Activated T-cell treated with anti-CD3 and anti-CD28 coated beads, Interleukin-2, amount 50 U/mL, for 24 hours (primary cell): ENCODE data around the gene LHB.

Experiments
- DNase-seq: peaks from one replicate; pipeline ENCODE4 v3.0.0-alpha.2; 2020
- H3K27ac Mint-ChIP-seq: 2 replicates; pipeline ENCODE4 v1.8.0; 2020; ENCODE audit warnings: mild to moderate bottlenecking, mixed read lengths
- H3K27me3 Mint-ChIP-seq: 2 replicates; pipeline ENCODE4 v1.8.0; 2020; ENCODE audit warnings: mixed read lengths
- H3K36me3 Mint-ChIP-seq: 2 replicates; pipeline ENCODE4 v1.8.0; 2020; ENCODE audit warnings: low read depth, mixed read lengths
- H3K4me1 Mint-ChIP-seq: 2 replicates; pipeline ENCODE4 v1.8.0; 2020; ENCODE audit warnings: low read depth, mixed read lengths
- H3K4me3 Mint-ChIP-seq: 2 replicates; pipeline ENCODE4 v1.8.0; 2020; ENCODE audit warnings: mild to moderate bottlenecking, moderate library complexity, mixed read lengths
- H3K9me3 Mint-ChIP-seq: 2 replicates; pipeline ENCODE4 v1.8.0; 2020; ENCODE audit warnings: mixed read lengths

Gene LHB

DNA sequence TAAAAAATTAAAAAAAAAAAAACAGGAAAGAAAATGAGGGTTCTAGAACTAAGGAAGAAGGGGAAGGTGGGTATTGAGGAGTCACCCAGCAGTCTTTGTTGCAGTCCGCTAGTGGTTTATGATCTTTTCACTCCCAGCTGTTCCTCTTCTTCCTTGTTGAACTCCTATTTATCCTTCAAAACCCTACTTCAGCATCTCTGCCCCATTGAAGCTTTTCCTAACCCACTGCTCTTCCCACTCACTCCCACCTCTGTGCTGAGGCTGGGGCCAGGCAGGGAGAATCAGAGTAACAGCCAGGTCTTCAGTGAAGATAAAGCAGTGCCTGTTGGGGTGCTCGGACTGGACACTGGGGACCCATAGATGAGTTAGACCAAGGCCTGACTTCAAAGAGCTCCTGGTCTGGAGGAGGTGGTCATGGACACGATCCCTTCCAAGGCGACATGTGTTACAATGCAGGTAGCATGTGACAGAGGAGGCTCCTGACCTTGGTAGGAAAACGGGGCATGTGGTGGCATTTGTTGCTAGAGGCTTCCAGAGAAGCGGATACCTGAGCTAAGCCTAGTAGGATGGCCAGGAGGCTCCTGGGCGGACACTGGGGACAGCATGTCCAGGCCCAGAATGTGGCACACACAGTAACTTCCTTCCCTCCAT is 11.8 kb downstream of the LHB start:
- no peak for DNase-seq
- Mint-ChIP-seq H3K27ac (peak overlapping the region; percentile 31), H3K27me3 (no peaks in the 10 kb centered on the region), H3K4me1 (no peaks in the 10 kb centered on the region), H3K4me3 (no peak overlapping the region), H3K36me3 (peaks cover 81% of the 10 kb centered on the region), H3K9me3 (no peaks in the 10 kb centered on the region)

DNA sequence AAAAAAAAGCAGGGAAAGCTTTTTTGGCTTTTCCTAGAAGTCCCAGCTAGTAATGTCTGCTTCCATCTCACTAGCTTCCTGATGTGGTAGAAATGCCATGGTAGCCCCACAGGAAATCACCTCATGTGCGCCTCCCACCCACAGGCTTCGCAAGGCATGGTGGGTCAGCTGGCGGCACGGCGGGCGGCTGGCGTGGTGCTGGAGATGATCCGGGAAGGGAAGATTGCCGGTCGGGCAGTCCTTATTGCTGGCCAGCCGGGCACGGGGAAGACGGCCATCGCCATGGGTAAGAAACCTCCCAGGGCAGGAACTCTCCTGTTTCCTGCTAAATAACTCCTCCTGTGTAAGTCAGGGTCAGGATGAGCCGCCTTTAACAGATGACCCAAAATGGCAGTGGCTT is 12.8 kb downstream of the LHB start:
- H3K27ac Mint-ChIP-seq = no peak overlapping the region
- H3K36me3 Mint-ChIP-seq = peaks cover 81% of the 10 kb centered on the region
- DNase-seq = no peak
- peaks cover 9% of the 10 kb centered on the region for H3K4me1 Mint-ChIP-seq
- no peaks in the 10 kb centered on the region for H3K9me3 Mint-ChIP-seq
- H3K27me3 Mint-ChIP-seq = no peaks in the 10 kb centered on the region
- H3K4me3 Mint-ChIP-seq = no peak overlapping the region

DNA sequence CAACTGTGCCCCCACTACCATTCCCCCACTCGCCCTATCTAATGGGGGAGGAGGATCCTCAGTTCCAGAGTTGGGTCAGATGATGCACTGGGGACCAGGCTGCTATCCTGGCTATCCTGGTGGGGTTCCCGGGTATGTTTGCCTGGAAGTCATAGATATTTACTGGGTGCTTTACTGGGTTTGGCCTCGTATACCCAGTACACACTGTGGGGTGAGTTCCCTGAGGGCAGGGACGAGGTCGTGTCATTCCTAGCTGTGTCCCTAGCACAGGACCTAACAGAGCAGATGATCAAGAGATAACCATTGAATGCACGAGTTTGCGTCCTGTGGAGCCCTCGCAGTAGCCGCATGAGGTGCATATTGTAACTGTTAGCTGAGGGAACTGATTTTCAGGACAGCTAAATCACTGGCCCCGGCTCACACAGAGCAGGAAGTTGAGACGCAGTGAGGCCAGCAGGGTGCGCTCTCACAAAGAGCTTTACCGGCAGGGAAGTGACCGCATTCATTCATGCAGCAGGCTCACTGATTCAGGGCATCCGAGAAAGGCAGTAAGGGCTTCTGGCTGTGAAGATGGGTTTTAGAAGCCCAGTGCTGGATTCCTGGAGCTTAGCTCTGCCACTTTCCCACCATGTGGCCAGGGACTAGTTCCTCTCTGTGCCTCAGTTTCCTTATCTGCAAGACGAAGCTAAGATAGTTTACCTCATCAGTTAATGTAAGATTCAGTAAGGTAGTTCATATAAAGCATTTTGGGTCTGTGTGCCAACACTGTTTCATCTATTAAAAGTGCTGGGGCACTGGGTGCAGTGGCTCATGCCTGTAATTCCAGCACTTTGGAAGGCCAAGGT is 17.2 kb downstream of the LHB start:
- DNase-seq = peak; percentile 79
- Mint-ChIP-seq H3K27me3 (no peaks in the 10 kb centered on the region), H3K36me3 (peaks cover 75% of the 10 kb centered on the region), H3K4me3 (no peak overlapping the region), H3K9me3 (no peaks in the 10 kb centered on the region), H3K27ac (peak overlapping the region; percentile 61), H3K4me1 (peaks cover 35% of the 10 kb centered on the region)

DNA sequence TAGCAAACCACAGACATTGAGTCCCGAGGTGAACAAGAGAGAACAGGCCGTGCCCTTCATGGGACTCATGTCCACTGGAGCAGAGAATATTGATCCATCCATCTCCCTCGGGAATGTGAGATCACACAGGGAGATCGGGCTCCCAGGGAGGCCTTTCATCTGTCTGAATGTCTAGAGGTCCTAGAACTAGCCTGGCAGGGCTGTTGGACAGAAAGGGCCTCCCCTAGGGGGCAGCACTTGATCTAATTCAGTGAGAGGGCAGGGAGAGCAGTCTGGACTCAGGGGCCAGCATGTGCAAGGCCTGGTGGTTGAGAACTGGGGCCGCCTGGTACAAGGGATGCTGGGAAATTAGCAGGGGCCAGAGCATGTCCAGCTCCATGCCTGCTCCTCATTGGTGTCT is 18.9 kb downstream of the LHB start:
- no peaks in the 10 kb centered on the region for H3K27me3 Mint-ChIP-seq
- no peaks in the 10 kb centered on the region for H3K9me3 Mint-ChIP-seq
- DNase-seq = peak; percentile 58
- peaks cover 68% of the 10 kb centered on the region for H3K36me3 Mint-ChIP-seq
- H3K4me3 Mint-ChIP-seq = no peak overlapping the region
- peak overlapping the region; percentile 9 for H3K27ac Mint-ChIP-seq
- peaks cover 43% of the 10 kb centered on the region for H3K4me1 Mint-ChIP-seq

DNA sequence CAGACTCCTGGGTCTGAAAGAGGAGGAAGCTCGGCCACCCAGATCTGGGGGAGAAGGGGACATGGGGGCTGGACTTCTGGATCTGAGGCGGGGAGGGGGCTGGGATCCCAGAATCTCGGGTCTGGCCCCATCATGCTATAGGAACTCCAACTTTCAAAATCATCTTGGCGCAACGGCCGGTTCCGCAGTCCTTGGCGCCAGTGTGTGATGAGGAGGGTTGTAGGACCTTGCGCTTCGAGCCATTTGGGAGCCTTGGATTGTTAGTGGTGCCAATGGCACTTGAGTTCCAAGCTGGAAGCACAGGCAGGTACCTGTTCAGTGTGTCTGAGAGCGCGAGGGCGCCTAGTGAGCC is 22.9 kb downstream of the LHB start:
- Mint-ChIP-seq H3K27me3 (no peaks in the 10 kb centered on the region), H3K27ac (peak overlapping the region; percentile 98), H3K36me3 (peaks cover 58% of the 10 kb centered on the region)

DNA sequence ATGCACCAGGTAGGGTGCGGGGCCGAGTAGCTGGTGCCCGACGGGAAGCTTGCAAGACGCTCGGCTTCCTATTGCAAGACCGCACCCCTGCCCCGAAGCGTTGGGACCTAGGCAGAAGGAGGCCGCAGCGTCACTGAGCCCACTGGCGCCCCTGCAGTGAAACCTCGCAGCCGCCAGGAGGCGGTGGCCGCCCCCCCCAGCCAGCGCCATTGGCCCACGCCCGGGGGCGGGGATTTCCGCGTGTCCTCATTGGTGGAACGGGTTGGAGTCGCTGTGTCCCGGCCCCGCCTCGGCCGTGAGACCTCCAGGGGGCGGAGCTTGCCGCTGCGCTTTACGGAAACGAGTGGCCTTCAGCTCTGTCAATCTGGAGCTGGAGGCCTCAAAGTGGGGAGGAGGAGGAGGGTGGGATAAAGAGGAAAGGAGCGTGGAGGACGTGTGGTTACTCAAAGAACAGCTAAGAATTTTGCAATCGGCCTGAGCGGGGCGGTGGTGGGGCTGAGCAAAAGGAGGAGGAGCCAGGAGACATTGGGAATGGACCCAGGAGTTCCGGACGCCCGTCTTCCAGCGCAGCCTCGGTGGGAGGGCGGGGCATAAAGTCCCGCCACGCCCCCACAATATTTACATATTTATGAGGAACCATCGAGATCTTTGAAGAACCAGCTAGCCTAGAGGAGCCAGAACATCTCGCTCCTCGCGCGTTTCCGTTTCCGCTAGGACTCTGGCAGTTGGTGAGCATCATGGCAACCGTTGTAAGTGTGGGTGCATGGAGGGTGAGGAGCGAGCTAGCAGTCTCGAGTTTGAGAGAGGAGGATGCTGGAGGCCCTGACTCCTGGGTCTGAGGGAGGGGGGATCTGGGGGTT is 23.5 kb downstream of the LHB start, which contains the start of the genes GYS1 and RUVBL2:
GYS1 (minus strand) TSS at position 135 of the 860 bp plus-strand sequence. CDS start 197 bp downstream, outside the sequence.
RUVBL2 (plus strand) TSS at position 713 of the 860 bp plus-strand sequence; CDS start at position 738, 25 bp downstream.
- peak; percentile 99 for DNase-seq
- peak within 1 kb of the TSS; percentile 99 for H3K4me3 Mint-ChIP-seq
- peak within 1 kb of the TSS; percentile 98 for H3K27ac Mint-ChIP-seq
- H3K27me3 Mint-ChIP-seq = no peaks in the 10 kb centered on the region
- no peaks in the 10 kb centered on the region for H3K9me3 Mint-ChIP-seq
- peaks cover 61% of the 10 kb centered on the region for H3K36me3 Mint-ChIP-seq
- H3K4me1 Mint-ChIP-seq = peaks cover 56% of the 10 kb centered on the region

More for the DNA sequence above, 22.9 kb downstream of the LHB start:
- no peak for DNase-seq
- Mint-ChIP-seq H3K4me1 (peaks cover 54% of the 10 kb centered on the region), H3K9me3 (no peaks in the 10 kb centered on the region), H3K4me3 (peak overlapping the region; percentile 99)

DNA sequence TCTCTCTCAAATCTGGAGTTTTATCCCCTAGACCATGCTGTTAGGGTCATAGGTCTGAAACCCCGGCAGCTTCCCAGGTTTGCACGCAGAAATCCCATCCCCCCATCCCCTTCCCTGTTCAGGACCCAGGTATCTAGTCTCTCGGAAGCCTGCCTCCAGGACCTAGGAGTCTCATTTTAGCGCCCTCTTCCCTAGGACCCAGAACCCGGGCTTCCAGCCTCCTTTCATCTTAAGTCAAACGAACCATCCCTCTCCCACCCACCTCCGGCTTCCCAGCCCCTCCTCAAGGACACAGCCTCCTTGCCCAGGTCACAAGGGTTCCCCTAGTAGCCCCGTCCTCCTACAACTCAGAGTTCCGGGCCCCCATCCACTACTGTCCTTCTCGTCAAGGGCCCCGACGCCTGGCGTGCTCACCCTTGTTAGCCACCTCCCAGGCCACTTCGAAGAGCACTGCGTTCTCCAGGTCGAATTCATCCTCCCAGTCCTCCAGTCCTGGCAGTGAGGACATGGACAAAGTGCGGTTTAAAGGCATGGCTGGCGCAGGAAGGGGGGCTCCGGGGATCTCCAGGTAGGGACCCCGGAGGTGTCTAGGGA is 24.2 kb downstream of the LHB start:
- DNase-seq = no peak
- peak overlapping the region; percentile 99 for H3K4me3 Mint-ChIP-seq
- peaks cover 55% of the 10 kb centered on the region for H3K4me1 Mint-ChIP-seq
- H3K36me3 Mint-ChIP-seq = peaks cover 61% of the 10 kb centered on the region
- H3K27me3 Mint-ChIP-seq = no peaks in the 10 kb centered on the region
- H3K9me3 Mint-ChIP-seq = no peaks in the 10 kb centered on the region
- peak overlapping the region; percentile 94 for H3K27ac Mint-ChIP-seq

DNA sequence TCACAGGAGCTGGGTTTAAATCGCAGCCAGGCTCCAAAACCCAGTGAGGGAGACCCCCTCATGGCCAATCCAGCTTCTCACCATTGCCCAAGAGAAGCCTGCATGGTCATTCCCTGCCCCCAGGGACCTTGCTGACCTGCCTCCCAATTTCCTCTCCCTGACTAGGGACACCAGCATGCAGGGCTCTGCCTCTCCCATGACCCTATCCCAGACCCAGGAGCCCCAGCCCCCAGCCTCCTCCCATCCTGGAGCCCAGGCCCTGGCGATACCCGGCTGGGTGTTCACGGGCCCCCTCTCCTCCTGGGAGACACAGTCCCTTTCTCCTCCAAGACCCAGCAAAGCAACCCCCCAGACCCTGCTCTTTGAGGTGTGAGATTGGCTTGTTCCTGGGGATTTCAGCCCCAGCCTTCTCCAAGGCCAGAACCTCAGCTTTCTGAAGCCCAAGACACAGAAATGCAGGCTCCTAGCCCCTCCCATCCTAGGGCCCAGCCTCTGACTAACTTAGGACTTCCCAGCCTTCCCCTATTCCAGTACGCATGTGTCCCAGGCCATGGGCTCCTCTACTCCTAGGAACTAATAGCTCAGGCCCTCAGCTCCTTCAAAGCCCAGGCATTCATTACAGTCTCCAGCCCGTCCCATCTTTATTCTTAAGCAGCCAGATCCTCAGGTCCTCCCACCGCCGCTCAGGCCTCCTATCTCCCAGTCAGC is 24.9 kb downstream of the LHB start:
- Mint-ChIP-seq H3K36me3 (peaks cover 63% of the 10 kb centered on the region), H3K27ac (peak overlapping the region; percentile 94), H3K27me3 (no peaks in the 10 kb centered on the region), H3K4me3 (peak overlapping the region; percentile 99), H3K9me3 (no peaks in the 10 kb centered on the region), H3K4me1 (peaks cover 59% of the 10 kb centered on the region)
- no peak for DNase-seq

DNA sequence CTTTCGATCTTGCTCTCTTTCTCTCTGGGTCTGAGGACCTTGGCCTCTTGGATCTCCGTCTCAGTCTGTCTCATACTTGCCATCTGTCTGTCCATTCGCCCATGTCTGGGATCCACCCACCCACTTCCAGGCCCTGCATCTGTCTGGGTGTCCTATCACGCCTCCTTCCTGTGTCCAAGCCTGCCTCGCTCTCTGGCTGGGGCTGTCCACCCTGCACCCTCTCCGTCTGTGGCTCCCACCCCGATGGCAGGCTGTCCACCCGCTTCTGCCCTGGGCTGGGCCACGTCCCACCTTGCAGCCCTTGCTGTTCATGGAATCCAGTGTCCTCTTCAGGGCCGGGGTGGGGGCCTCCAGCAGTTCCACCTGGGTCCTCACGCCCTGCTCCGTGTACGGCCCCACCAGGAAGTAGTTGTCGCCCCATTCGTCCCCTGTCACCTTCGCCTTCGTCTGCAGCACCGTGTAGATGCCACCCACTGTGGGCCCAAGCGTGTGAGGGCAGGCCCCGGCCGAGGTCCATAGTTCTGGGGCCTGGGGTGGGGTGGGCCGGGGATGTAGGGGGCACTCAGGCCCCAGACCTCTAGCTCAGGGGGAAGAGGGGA is 25.8 kb downstream of the LHB start:
- H3K4me3 Mint-ChIP-seq = peak overlapping the region; percentile 10
- H3K4me1 Mint-ChIP-seq = peaks cover 60% of the 10 kb centered on the region
- H3K36me3 Mint-ChIP-seq = peaks cover 65% of the 10 kb centered on the region
- no peaks in the 10 kb centered on the region for H3K9me3 Mint-ChIP-seq
- no peak for DNase-seq
- peak overlapping the region; percentile 71 for H3K27ac Mint-ChIP-seq
- H3K27me3 Mint-ChIP-seq = no peaks in the 10 kb centered on the region

DNA sequence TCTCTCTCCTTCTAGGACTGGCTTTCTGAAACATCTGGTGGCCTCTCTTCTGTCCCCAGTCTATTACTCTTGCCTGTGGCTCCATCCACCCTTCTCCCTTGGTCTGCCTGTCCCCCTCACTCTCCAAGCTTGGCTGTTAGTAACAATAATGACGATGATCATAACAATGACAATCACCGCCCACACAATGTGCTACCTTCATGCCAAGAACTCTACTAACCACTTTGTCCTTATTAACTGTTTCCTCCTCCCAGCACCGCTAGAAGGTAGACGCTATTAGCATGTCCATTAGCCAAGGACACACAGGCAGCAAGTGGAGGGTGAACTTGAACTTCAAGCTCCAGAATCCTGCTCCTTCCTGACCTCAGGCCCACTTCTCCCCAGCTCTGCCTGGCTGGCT is 26.5 kb downstream of the LHB start:
- Mint-ChIP-seq H3K4me3 (no peak overlapping the region), H3K36me3 (peaks cover 69% of the 10 kb centered on the region), H3K27ac (peak overlapping the region; percentile 39), H3K4me1 (peaks cover 57% of the 10 kb centered on the region), H3K27me3 (no peaks in the 10 kb centered on the region), H3K9me3 (no peaks in the 10 kb centered on the region)
- DNase-seq = no peak

DNA sequence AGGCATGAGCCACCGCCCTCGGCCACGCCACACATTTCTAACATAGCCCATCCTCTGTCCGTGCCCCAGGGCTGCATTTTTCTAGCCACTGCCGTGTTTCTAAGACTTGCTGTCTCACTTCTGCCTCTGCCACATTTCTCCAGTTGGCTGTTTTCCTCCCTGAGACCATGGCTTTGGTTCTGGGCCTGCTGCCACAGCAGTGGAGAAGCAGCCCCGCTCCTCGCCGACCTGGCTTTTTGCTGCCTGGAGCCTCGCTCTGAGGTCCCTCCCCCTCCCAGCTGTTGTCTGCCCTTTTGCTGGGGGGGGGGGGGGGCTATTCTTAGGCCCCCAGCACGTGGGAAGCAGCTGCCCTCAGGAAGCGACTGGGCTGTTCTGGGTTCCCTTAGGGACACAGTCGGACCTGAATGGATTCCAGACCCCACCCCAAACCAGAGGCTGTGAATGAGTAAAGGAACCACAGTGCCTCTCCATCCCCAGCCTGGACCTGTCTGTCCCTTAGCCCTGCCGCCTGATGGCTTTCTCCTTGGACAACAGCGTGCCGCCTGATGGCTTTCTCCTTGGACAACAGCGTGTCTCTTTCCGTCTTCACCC is 27.1 kb downstream of the LHB start:
- no peaks in the 10 kb centered on the region for H3K9me3 Mint-ChIP-seq
- peaks cover 51% of the 10 kb centered on the region for H3K4me1 Mint-ChIP-seq
- H3K27ac Mint-ChIP-seq = peak overlapping the region; percentile 39
- no peak overlapping the region for H3K4me3 Mint-ChIP-seq
- no peaks in the 10 kb centered on the region for H3K27me3 Mint-ChIP-seq
- peaks cover 69% of the 10 kb centered on the region for H3K36me3 Mint-ChIP-seq
- DNase-seq = no peak

DNA sequence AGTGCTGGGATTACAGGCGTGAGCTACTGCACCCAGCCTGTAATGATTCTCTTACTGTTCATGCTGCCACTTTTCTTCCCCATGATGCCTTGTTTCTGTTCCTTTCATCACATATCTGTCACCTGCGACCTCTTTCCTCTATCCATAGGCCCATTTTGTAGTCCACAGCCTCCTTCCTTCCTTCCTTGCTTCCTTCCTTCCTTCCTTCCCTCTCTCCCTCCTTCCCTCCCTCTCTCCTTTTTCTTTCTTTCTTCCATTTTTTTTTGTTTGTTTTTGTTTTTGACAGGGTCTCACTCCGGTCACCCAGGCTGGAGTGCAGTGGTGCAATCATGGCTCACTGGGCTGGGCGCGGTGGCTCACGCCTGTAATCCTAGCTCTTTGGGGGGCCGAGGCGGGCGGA is 28.0 kb downstream of the LHB start:
- peaks cover 66% of the 10 kb centered on the region for H3K36me3 Mint-ChIP-seq
- no peaks in the 10 kb centered on the region for H3K9me3 Mint-ChIP-seq
- H3K27me3 Mint-ChIP-seq = no peaks in the 10 kb centered on the region
- H3K4me1 Mint-ChIP-seq = peaks cover 44% of the 10 kb centered on the region
- DNase-seq = no peak
- H3K4me3 Mint-ChIP-seq = no peak overlapping the region
- no peak overlapping the region for H3K27ac Mint-ChIP-seq

DNA sequence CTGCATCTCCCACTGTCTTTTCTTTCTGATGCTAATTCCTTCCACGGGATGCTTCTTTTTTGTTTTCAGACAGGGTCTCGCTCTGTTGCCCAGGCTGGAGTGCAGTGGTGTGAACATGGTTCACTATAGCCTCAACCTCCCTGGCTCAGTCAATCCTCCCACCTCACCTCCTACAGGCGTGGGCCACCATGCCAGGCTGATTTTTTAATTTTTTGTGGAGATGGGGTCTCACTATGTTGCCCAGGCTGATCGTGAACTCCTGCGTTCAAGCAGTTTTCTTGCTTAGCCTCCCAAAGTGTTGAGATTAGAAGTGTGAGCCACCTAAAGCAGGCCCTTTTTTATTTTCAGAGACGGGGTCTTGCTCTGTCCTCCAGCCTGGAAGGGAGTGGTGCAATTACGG is 28.6 kb downstream of the LHB start:
- peaks cover 69% of the 10 kb centered on the region for H3K36me3 Mint-ChIP-seq
- H3K27ac Mint-ChIP-seq = peak overlapping the region; percentile 65
- DNase-seq = no peak
- H3K27me3 Mint-ChIP-seq = no peaks in the 10 kb centered on the region
- no peak overlapping the region for H3K4me3 Mint-ChIP-seq
- H3K4me1 Mint-ChIP-seq = peaks cover 42% of the 10 kb centered on the region
- H3K9me3 Mint-ChIP-seq = no peaks in the 10 kb centered on the region
